Measurements from ENCODE around the gene NOS3.

NOS3 gene

GRCh38 chr7:150951521-150951920 lies 39.3 kb upstream of the NOS3 start:
- H3K4me3 ChIP-seq (ENCODE audit: low read depth, low read length) = no peak overlapping the region
- TF ChIP-seq CTCF (IDR thresholded peaks at IDR 0.05; ENCODE audit: low read depth, low read length) = no peak
- in situ Hi-C loops (cut with HindIII; ENCODE audit: low sequenced_read_pairs) = no loop called here
- no peak for DNase-seq (ENCODE audit: low read depth, low spot score)

- no peak for DNase-seq (ENCODE audit: low read depth, low spot score)
- no peak overlapping the region for H3K4me3 ChIP-seq (ENCODE audit: low read depth, low read length)
- in situ Hi-C loops (cut with HindIII; ENCODE audit: low sequenced_read_pairs) = no loop called here
- no peak for TF ChIP-seq CTCF (IDR thresholded peaks at IDR 0.05; ENCODE audit: low read depth, low read length)
These were observed 38.3 kb upstream of the NOS3 start for GRCh38 chr7:150952331-150953050.

- no peak for DNase-seq (ENCODE audit: low read depth, low spot score)
- TF ChIP-seq CTCF (IDR thresholded peaks at IDR 0.05; ENCODE audit: low read depth, low read length) = no peak
- in situ Hi-C loops (cut with HindIII; ENCODE audit: low sequenced_read_pairs) = no loop called here
- no peak overlapping the region for H3K4me3 ChIP-seq (ENCODE audit: low read depth, low read length)
These were observed 37.5 kb upstream of the NOS3 start for GRCh38 chr7:150953061-150953997.

- in situ Hi-C loops (cut with HindIII; ENCODE audit: low sequenced_read_pairs) = no loop called here
- no peak for DNase-seq (ENCODE audit: low read depth, low spot score)
- no peak overlapping the region for H3K4me3 ChIP-seq (ENCODE audit: low read depth, low read length)
- no peak for TF ChIP-seq CTCF (IDR thresholded peaks at IDR 0.05; ENCODE audit: low read depth, low read length)
These were observed 36.4 kb upstream of the NOS3 start for GRCh38 chr7:150954201-150954985.

- in situ Hi-C loops (cut with HindIII; ENCODE audit: low sequenced_read_pairs) = no loop called here
- no peak for DNase-seq (ENCODE audit: low read depth, low spot score)
- TF ChIP-seq CTCF (IDR thresholded peaks at IDR 0.05; ENCODE audit: low read depth, low read length) = no peak
- no peak overlapping the region for H3K4me3 ChIP-seq (ENCODE audit: low read depth, low read length)
These were observed 35.8 kb upstream of the NOS3 start for GRCh38 chr7:150954986-150955518.

Data from astrocyte of the spinal cord (primary cell).